T-helper 1 cell treated with Interleukin-12 subunit alpha and Interleukin-12 subunit beta and Interleukin-4 antibody, amounts not matched to agents 30 ng/mL and 1 ng/mL, for 36 hours (primary cell): Measurements from ENCODE around the gene IGF1R. TPM values are rescaled to one million over a fixed set of nuclear protein-coding genes. Genes with fewer than 3 reads are reported as not detected.

Source experiments
- intact Hi-C: fragments of 100-400 bp; cut with micrococcal nuclease; formaldehyde crosslinking; loops from one replicate; pipeline ENCODE4 v1.15.1; 2024
- total RNA-seq: library from RNA; stranded (reverse); gene quantifications from 2 replicates; pipeline ENCODE4 v1.2.3, GENCODE V29; 2022

IGF1R gene
- total RNA-seq, 1 donor from 2014 or later, result 21.5 TPM

DNA sequence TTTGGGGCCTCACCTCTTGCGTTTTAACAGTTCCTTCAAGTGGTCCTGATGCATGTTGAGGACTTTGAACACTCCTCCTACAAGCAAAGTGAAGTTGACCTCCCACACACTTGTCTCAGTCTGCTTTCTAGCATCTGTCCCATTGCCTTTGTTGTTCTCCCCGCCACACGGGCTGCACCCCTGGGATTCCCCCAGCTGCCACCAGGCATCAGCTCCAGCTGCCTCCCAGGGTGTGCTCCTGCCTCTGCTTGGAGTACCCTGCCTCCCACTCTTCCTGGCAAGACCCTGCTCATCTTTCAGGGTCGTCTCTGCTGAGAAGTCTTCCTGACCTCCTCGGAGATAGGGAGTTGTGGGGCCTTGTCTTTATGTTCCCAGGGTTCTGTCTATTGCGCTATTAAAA lies 52.2 kb downstream of the IGF1R start:
- intact Hi-C loops, result no loop called here

DNA sequence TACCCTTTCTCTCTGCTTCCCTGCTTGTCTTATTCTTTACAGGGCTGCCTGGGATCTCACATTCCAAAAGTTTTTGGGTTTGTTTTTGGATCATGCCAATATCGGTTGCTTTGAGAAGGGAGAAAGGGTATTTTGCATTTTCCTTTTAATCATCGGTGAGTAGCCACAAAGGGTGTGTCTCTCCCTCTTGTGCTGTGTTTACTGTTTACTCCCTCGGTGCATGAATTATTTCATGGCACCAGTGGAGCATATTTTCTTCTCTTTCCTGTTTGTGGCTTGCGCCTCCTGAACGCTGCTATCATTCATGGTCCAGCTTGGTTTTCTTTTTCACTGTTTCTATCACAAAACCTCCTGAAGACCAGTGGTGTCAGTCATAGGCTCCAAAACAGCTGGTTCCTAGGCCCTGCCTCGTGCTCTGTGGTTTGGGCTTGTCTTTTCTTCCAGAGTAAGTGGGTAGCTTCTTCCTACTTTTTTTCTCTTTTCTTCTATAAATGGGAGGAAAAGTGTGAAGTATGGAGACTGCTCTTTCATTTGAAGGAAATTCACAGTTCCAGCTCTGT lies 54.9 kb downstream of the IGF1R start:
- intact Hi-C loops, result no loop called here

DNA sequence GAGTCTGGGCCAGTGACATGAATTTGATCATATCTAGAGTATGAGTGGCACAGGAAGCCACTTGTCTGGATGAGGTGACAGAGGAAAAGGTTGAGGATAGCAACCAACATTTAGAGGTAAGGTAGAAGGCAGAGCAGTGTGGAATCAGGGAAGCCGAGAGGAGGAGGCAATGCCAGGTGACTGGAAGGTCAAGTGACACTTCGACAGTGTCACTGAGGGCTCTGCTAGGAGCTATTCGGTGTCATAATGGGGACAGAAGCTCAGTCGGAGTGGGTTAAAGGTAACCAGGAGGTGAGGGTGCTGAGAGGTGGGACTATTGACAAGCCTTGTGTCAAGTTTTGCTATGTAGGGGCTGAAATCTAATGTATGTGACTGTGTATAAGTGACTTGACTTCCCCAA lies 56.7 kb downstream of the IGF1R start:
- intact Hi-C loops, result no loop called here

DNA sequence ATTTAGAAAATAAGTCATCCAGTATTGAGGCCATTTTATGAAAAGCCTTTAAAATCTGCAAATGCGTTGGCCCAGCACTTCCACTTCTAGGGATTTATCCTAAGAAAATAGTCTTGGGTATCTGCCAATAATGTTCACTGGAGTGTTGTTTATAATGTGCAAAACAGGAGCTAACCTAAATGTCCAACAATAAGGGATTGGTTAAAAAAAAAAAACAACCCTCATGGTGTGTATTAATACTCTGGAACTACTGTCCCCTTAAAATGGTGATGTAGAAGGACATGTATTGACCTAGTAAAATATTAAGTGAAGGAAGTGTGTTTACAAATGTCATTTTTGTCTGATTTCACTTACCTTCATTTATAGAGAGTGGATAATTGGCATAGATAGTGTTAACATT lies 58.0 kb downstream of the IGF1R start:
- intact Hi-C loops, result no loop called here

DNA sequence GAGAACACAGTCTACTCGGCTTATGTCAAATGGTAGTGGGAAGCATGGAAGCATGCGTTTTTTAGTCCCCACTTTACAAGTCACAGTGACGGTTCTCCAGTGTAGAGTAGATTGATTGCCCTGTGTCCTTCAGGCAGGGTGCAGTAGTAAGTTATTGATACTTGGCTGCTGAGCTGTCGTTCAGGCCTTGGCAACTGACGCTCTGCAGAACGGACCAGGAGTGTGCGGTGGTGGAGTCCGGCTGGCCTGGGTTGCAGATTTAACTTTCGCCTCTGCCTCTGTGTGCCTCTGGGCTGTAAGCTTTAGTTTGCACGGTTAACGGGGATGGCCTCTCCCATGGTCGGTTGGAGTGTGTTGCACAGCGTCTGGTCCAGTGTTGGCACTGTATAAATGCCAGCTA lies 58.6 kb downstream of the IGF1R start:
- intact Hi-C loops, result no loop called here

DNA sequence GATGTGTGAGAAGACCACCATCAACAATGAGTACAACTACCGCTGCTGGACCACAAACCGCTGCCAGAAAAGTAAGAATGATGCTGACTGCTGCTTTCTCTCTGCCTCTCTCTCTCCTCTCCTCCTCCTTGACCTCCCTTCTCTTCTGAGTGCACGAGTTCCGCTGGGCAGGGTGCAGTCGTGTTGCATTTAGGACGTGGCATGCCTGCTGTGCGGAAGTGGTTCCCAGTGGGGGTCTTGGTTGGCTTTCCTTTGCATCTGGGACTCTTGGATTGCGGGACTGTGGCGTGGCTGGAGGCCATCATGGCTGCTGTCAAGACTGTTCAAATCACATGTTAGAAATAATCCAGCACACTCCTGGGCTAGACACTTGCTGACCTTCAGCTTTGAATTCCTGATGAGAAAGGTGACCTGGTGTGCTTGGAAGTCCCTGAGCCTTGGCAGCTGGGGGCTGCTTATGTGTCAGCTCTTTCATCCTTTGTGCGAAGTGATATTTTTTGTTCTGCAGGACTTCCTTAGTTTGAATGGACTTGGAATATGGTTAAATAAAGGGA lies 59.8 kb downstream of the IGF1R start:
- intact Hi-C loops, result no loop called here

DNA sequence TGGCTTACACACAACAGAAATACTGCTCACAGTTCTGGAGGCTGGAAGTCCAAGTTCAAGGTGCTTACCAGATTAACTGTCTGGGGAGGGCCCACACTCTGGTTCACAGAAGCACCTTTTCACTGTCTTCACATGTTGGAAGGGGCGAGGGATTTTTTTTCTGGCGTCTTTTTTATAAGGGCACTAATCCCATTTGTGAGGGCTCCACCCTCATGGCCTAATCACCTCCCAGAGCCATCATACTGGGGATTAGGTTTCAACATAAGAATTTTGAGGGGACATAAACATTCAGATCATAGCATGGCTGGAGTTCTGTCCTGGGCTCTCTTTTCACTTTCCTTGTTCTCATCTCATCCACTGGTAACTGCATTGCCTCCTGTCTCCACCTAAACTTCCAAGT lies 63.5 kb downstream of the IGF1R start:
- intact Hi-C loops, result no loop called here

DNA sequence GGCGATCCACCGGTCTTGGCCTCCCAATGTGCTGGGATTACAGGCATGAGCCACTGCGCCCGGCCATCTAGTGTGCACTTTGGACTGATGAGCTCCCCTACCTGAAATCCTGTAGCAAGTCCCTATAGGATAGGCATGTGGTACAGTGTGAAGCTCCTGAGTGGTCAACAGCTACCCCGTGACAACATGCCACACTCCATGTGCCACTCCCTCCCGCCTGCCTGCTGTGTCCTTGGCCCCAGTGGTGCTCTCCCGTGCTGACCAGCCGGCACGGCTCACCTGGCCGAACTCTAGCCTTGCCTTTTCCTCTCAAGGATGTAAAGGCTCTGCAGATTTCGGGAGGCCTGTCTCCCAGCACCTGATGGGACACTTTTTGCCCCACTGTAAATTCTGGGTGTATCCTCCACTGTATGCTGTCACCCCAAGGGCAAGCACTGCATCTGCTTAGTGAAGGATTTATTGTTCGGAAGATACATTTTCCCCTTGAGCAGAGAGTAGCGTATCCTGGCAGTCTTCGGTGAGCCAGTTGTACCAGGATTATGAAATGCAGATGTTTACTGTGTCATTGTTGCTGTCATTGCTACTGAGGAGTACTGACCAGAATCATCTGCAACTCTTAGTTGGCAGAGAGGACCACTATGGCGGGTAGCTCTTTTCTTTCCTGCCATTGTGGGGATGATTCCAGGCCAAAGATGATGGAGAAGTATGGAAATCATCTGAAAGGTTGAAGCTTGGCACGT lies 64.7 kb downstream of the IGF1R start:
- intact Hi-C loops, result no loop called here

DNA sequence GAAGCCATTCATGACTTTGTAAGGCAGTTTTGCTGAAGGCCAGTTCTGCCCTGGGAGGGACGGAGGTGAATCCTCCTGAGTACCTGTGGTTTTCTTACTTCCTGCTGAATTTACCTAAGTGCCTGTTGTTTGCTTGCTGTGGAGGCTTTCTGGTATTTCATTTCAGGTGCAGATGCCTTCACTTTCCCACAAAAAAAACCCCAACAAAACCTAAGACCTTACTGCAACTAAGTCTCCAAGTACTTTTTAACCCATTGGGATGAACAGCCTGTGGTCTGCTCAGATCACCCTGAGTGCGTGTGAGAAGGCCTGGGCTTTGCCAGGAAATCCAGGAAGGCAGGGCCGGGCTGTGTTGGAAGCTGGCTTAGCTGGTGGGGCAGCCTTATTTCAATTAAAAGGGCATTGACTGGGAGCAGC lies 65.3 kb downstream of the IGF1R start:
- intact Hi-C loops, result no loop called here

DNA sequence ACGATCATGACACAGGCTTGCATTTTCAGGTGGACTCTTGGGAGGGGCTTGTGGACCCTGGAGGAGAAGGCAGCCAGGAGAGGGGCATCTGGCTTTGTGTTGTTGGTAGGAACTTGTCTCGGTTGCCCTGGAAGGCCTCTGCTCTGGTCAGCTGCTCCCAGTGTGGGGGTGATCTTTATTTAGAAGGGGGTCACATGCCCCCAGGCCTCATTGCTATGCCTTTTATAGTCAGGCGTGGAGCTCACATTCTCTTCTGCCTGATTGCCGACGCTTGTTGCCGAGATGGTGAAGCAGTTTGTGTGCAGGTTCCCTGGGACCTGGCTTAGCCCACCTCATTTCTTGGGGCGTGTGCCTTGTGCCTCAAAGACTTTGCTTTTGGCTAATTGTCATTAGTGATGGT lies 66.6 kb downstream of the IGF1R start:
- intact Hi-C loops, result no loop called here

DNA sequence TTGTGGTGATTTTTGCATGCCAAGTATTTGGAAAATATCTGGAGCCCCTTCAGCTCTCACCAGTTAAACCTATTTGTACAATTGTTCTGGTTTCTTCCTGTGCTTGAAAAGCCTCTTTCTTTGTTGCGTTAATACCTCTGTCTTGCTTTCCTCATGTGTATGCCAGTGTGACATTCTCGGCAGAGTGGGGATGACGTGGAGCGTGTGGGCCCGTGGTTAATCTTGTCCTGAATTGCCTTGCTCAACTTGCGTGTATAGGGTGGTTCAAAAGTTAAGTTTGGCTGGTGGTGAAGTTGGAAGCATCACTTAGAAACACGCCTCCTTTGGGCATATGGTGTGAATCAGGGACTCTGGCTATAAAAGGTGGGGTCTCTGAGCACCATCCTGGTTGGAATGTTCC lies 67.1 kb downstream of the IGF1R start:
- intact Hi-C loops, result no loop called here

DNA sequence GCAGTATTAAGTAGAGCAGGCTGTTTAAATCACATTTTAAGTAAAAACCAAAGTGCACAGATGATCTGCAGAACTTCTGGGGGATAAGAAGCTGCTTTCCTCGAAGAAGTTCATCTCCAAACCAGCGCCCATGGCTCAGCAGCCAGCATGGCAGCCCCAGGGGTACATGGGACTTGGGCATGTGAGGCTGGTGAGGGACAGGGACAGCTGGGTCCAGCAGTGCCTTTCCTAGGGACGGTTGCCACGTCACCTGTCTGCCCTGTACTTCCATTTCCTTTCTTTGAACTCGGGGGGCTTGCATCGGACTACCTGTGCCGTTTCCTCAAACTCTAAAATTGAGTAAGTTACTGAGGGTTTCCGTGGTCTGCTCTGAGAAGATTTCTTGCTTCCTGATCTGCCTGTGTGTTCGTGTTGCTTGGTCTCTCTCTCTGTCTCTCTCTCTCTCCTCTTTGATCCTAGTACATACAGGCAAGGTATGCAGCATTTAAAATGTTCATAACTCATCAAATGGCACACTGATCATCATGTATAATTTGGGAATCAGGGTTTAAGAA lies 67.6 kb downstream of the IGF1R start:
- intact Hi-C loops, result no loop called here

DNA sequence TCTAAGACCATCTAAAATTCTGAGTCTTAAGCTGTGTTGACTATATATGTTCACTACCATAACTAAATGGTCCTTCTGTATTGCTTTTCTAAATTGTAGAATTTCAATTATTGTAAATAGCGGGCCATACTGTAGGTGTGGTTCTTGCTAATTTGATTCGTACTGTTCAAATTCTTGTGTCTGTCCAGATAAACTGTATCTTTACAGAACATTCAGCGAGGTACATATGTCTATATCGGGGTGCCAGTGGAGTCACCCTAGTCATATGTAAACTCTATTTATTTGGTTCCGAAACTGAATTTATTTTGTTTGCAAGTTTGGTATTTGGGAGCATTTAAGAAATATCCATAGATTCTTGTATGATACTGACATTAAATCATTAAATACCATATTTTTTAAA lies 69.0 kb downstream of the IGF1R start:
- intact Hi-C loops, result no loop called here

DNA sequence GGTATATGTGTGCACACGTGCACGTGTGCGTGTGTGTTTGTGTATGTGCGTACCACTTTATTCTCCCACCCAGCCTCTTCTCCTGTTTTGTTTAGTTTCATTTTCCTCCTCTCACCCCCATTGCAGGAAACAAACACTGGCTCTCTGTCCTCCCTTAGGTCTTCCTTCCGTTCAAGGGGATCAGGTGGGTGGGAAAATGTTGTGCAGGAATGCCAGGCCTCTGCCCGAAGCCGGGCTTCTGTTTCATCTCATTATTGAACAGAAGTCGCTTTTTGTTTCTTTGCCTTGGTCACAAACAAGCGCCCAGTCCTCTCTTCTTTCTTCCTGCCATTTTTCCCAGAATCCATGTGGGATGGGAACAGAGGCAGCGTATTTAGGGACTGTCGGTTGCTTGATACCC lies 69.6 kb downstream of the IGF1R start:
- intact Hi-C loops, result no loop called here

DNA sequence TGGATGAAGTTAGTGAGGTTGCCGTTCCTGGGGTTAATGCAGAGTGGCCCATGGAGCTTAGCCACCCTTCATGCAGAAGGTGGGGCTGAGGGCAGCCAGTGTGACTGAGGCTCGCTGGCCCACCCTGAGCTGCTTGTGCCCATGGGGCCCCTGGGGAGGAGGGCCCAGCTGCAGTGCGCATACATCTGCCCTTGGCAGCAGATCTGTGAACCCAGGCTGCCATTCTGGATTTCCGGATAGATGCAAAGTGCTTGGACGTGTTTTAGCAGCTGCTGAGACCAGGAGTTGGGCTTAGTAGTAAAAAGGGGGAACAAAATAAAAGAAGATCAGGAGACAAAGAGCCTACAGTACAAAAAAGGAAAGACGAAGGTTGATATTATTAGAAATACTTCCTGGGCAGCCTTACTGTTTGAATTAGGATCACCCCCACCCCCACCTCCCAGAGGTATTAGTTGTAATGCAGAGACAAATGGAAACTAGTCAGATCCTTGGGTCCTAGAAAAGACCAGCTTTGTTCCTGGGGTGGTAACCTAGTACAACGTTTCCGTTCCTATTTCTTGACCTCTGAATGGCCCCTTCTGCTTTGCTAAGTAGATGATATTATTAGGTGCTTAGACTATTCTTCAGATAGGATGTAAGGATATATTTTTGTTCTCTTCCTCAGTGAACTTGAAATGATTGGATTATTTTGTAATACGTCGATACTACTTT lies 70.2 kb downstream of the IGF1R start:
- intact Hi-C loops, result no loop called here

DNA sequence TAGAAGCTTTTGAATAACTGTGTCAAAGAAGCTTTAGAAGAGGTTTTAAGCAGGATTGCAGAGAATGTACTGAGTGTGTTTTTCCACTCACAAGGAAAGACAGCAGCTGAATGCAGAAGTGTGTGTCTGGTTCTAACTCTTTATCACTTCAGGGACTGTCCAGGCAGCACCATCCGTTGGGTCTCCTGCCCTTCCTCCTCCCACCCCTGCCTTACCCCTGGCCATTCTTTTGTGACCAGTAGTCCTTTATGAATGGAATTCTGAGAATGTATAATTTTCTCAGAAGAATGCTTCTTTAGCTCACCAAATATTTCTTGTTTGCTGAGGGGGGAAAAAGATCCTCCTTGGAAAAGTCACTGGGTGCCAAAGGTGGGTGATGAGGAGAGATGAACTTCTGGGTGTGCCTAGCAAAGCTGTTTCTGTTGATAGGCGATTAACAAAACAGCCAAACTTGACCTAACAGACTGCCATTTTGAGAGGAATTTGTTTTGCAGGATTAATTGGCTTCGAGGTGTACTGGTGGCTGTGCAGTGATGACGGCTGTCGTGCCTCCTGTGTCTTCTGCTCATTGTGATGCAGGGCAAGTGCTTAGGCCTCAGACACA lies 70.9 kb downstream of the IGF1R start:
- intact Hi-C loops, result no loop called here

DNA sequence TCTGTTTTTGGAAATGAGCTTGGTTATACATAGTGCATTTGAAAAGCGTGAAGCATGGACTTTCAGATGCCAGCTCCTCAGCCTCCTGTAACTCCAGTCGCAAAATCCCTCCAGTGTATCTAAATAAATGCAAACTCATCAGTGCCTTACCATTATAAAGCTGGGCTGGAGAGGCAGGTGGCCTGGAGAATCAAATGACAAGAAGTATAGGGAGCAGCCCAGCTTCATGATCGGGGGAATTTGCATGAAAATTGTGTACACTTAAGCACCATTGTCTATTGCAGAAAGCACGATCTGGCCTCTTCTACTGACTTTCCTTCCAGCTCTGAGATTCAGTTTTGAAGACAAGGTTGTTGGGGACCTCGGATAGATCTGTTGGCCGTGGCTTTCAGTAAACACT lies 71.7 kb downstream of the IGF1R start:
- intact Hi-C loops, result no loop called here

DNA sequence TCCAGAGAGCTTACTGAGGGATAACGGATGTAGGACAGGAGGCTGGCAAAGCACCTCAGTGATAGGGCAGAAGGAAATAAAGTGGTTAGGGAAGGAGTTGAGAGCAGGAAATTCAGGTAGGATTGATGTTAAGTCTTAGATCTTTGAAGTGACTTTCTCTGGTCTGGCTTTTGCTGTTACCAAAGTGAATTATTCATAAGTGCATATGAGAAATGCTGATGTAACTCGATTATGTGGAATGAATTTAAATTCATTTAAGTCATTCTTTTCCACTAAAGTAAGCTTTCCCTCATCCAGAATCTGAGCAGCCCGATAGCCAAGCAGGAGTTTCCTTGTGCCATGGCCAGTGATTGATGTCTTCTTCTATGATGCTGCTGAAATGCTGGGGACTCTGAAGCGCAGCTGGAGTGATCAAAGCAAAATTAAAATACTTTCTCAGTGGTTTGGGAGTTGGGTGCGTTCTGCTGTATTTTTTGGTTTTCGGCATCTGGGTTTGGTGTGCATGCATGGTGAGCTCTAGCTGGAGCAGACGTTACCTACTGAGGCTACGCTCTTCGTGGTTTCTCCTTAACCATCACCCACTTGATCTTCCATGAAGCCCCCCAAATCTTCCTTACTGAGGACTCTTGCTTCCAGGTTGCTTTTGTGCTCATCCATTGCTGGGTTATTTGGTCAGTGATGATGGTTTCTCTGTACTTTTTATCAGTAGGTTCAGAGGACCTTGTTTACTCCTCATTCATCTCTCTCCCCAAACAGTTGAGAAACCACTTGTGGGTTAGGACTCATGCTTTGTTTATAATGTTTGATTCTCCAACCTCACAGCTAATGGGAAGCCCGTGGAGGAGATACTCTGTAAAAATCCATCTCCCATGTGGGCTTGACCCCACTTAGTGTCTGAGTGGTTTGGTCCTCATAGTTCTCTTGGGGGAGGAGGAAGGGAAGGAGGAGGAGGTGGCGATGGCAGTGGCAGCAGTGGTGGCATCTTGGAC lies 72.5 kb downstream of the IGF1R start:
- intact Hi-C loops, result no loop called here

DNA sequence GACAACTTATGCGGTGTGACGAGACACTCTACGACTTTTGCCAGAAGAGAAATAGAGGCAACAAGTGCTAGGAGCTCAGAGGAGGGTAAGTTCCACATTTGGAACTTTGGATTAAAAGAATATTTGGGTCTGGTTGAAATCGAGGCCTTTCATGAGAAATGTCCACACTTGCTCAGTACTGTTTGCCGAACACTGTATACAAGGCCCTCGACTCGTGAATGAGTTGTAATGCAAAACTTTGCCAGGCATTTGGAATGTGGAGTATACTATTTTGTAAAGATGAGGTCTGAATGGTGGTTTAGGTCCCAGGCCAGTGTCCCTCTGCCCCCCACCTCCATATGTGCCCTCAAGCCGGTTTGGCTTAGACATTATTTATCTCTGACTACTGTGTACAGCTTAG lies 73.9 kb downstream of the IGF1R start:
- intact Hi-C loops, result no loop called here

DNA sequence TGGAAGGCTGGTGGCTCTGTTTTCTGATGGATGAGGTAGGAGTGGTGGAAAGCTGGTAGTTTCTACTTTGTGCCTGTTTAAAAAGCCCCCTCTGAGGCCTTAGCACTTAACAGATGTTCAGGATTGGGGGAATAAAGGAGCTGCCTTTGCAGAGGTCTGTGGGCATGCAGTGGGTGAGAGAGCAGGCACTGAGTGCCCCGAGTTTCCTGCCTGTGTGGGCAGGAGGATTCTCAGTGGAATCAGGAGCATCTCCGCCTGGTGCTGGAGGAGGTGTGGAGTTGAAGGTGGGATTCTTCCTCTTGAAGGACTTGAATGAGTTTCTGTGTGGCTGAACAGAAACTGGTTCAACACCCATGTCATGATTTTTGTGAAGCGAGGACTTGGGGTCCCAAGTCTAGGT lies 74.3 kb downstream of the IGF1R start:
- intact Hi-C loops, result no loop called here

DNA sequence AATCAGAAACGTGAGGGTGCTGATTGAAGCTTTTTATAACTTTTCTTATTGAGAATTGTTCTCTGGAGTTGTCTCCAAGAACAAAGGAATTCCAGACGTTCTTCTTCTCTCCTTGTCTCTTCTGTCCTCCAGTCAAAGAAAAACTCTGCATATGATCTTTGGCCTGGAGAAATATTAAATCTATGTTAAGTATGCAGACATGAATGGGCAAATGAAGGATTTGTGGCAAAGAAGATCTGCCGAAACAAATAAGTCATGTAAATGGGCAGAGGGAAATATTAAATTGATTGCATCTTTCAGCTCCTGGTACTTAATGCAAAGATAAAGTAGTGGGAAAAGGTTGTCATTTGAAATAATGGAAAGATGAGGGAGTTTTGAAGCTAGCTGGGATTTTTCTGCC lies 74.9 kb downstream of the IGF1R start:
- intact Hi-C loops, result no loop called here
